Measurements from ENCODE around the gene AGRN. TPM values are rescaled to one million over a fixed set of nuclear protein-coding genes. Genes with fewer than 3 reads are reported as not detected.
"Not testable (repeated sequence)": the region's sequence is repeated elsewhere in the genome, so short reads cannot be mapped to it uniquely, and the experiment has no call there.

The AGRN gene
- total and polyA plus RNA-seq, 9 donors, result 2.7 to 138 (median 14.3) TPM

DNA sequence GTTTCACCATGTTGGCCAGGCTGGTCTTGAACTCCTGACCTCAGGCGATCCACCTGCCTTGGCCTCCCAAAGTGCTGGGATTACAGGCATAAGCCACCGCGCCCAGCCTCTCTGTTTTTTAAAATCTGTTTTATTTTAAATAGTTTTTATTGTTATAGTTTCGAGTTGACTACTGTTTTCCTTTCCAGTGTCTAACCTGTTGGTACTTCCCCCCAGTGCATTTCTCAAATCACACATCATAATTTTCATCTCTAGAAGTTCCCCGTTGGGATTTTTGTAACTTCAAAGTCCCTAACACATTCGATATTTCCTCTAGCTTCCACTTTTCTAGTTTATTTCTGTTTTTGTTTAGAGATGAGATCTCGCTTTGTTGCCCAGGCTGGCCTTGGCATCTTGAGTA, 27.6 kb upstream of the AGRN start:
- intact Hi-C loops (cut with DNase I), result no loop called here
- Histone ChIP-seq H3K4me1 (ENCODE audit: insufficient read depth) (no peaks in the 10 kb centered on the region), H3K27ac (no peak overlapping the region), H3K4me3 (no peak overlapping the region), H3K9me3 (peaks cover 0 to 4% of the 10 kb centered on the region in 2 donors), H3K27me3 (no peaks in the 10 kb centered on the region), H3K36me3 (no peaks in the 10 kb centered on the region)
- 87 to 93% (median 91%) methylated on average over 7 of the region's 7 CpGs for WGBS, 3 donors
- TF ChIP-seq, protein P1, sequence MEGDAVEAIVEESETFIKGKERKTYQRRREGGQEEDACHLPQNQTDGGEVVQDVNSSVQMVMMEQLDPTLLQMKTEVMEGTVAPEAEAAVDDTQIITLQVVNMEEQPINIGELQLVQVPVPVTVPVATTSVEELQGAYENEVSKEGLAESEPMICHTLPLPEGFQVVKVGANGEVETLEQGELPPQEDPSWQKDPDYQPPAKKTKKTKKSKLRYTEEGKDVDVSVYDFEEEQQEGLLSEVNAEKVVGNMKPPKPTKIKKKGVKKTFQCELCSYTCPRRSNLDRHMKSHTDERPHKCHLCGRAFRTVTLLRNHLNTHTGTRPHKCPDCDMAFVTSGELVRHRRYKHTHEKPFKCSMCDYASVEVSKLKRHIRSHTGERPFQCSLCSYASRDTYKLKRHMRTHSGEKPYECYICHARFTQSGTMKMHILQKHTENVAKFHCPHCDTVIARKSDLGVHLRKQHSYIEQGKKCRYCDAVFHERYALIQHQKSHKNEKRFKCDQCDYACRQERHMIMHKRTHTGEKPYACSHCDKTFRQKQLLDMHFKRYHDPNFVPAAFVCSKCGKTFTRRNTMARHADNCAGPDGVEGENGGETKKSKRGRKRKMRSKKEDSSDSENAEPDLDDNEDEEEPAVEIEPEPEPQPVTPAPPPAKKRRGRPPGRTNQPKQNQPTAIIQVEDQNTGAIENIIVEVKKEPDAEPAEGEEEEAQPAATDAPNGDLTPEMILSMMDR (IDR thresholded peaks at IDR 0.05), result no peak
- no peak for TF ChIP-seq EP300 (IDR thresholded peaks at IDR 0.05)
- TF ChIP-seq POLR2A (IDR thresholded peaks at IDR 0.05), result no peak
- DNase-seq, result no peak

DNA sequence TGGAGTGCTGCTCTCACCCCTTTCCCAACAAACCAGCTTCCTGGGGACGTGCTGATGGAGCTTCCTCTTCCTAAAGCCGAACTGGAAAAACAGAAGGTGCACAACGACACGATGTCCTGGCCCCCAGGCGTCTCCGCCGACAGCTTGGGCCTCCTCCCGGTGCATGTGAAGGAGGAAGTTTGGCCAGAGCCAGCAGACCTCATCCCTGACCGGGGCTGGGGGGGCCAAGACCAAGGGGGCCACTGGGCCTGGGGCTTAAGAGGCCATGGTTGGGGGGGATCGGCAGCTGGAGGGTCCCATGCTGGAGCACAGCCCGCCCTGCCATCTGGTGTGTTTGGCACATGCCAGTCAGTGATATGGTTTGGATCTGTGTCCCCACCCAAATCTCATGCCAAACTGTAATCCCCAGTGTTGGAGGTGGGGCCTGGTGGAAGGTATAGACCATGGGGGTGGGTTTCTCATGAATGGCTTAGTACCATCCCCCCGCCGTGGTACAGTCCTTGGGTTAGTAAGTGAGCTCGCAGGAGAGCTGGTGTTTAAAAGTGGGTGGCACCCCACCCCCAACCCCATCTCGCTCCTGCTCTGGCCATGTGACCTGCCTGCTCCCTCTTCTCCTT, 26.4 kb upstream of the AGRN start:
- no peak overlapping the region for H3K27ac ChIP-seq
- no peak overlapping the region for H3K4me3 ChIP-seq
- DNase-seq, result no peak
- 80% methylated on average over 15 of the region's 15 CpGs for WGBS, 3 donors
- H3K9me3 ChIP-seq, result peaks cover 0 to 4% of the 10 kb centered on the region in 2 donors
- intact Hi-C loops (cut with DNase I), result no loop called here
- TF ChIP-seq, protein P1 (IDR thresholded peaks at IDR 0.05), result no peak
- TF ChIP-seq POLR2A (IDR thresholded peaks at IDR 0.05), result no peak
- TF ChIP-seq EP300 (IDR thresholded peaks at IDR 0.05), result no peak
- peaks cover 9% of the 10 kb centered on the region for H3K27me3 ChIP-seq
- no peaks in the 10 kb centered on the region for H3K36me3 ChIP-seq
- peaks cover 3% of the 10 kb centered on the region for H3K4me1 ChIP-seq (ENCODE audit: insufficient read depth)

DNA sequence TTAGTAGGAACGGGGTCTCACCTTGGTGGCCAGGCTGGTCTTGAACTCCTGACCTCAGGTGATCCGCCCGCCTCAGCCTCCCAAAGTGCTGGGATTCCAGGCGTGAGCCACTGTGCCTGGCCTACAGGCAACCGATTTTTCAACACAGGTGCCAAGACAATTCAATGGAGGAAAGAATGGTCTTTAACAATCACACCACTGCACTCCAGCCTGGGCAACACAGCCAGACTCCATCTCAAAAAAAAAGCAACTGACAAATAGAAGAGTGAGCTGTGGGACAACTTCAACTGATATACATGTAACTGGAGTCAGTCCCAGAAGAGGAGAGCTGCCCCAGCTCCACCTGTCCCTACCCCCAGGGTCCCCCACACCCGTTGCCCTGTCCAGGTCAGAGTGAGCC, 25.4 kb upstream of the AGRN start:
- H3K9me3 ChIP-seq; intact Hi-C loops (cut with DNase I); H3K4me3 ChIP-seq; DNase-seq; H3K36me3 ChIP-seq; H3K27ac ChIP-seq; H3K4me1 ChIP-seq (ENCODE audit: insufficient read depth): not testable (repeated sequence)
- peaks cover 11% of the 10 kb centered on the region for H3K27me3 ChIP-seq
- 81 to 88% (median 84%) methylated on average over 6 of the region's 6 CpGs for WGBS, 3 donors

DNA sequence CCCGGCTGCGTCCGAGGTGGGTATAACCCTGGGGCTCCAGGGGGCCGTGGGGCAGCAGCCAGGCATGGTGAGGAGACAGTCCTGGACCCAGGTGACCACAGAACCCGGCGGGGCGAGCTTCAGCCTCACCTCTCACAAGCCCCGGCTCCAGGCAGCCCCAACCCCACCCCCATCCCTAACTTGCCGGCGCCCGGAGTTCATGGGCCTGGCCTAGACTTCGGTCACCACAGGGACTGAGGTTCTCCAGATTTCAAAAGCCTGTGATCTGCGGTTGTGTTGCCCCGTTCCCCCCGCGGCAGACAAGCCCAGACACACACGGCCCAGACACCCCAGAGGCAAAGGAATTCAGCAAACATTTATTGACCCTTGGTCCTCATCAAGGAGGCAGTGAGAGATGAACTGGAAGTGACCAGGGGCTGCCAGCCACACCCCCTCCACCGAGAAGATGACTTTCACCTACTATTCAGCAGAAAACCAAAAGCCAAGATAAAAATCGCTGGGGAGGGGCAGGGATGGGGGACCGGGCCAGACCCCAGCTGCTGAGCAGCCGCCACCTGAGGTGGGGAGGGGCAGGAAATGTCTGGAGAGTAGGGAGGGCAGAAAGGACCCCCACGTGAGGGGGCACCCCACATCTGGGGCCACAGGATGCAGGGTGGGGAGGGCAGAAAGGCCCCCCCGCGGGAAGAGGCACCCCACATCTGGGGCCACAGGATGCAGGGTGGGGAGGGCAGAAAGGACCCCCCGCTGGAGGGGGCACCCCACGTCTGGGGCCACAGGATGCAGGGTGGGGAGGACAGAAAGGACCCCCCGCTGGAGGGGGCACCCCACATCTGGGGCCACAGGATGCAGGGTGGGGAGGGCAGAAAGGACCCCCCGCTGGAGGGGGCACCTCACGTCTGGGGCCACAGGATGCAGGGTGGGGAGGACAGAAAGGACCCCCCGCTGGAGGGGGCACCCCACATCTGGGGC, 24.0 kb upstream of the AGRN start:
- Histone ChIP-seq H3K4me1 (ENCODE audit: insufficient read depth) (peaks cover 9% of the 10 kb centered on the region), H3K27ac (no peak overlapping the region), H3K36me3 (no peaks in the 10 kb centered on the region), H3K9me3 (peaks cover 0 to 4% of the 10 kb centered on the region in 2 donors), H3K27me3 (peaks cover 11% of the 10 kb centered on the region), H3K4me3 (no peak overlapping the region)
- no peak for TF ChIP-seq POLR2A (IDR thresholded peaks at IDR 0.05)
- no peak for TF ChIP-seq EP300 (IDR thresholded peaks at IDR 0.05)
- TF ChIP-seq, protein P1 (IDR thresholded peaks at IDR 0.05), result no peak
- DNase-seq, result no peak
- 34 to 50% (median 37%) methylated on average over 25 to 30 of the region's 30 CpGs for WGBS, 3 donors
- intact Hi-C loops (cut with DNase I), result no loop called here

All from ovary (tissue), 9 donors.